SJSA1 (cell line): ENCODE measurements around the gene ENOX2. TPM values are rescaled to one million over a fixed set of nuclear protein-coding genes. Genes with fewer than 3 reads are reported as not detected.
"Not testable (repeated sequence)": the region's sequence is repeated elsewhere in the genome, so short reads cannot be mapped to it uniquely, and the experiment has no call there.

Experiments used
- DNase-seq, 2 experiments: peaks; one replicate each; pipeline ENCODE4 v3.0.0-alpha.2; 2015 to 2020; ENCODE audit warnings: low spot score in 2 of 2, low read depth in 1 of 2
- H3K27ac ChIP-seq: fragments of 250-450 bp; sonication (Bioruptor Pico); 2 replicates; pipeline ENCODE4 v1.5.1; 2020; ENCODE audit warnings: mild to moderate bottlenecking, moderate library complexity
- H3K27me3 ChIP-seq: fragments of 250-450 bp; sonication (Bioruptor Pico); replicated peaks from 2 replicates; pipeline ENCODE4 v1.5.1; 2020; ENCODE audit warnings: mild to moderate bottlenecking, moderate library complexity
- H3K36me3 ChIP-seq: fragments of 250-450 bp; sonication (Bioruptor Pico); 2 replicates; pipeline ENCODE4 v1.5.1; 2020; ENCODE audit warnings: mild to moderate bottlenecking
- H3K4me1 ChIP-seq: fragments of 250-450 bp; sonication (Bioruptor Pico); replicated peaks from 2 replicates; pipeline ENCODE4 v1.6.1; 2021; ENCODE audit warnings: mild to moderate bottlenecking
- H3K4me3 ChIP-seq: fragments of 250-450 bp; sonication (Bioruptor Pico); 2 replicates; pipeline ENCODE4 v1.5.1; 2020; ENCODE audit warnings: mild to moderate bottlenecking
- H3K9me3 ChIP-seq: fragments of 250-450 bp; sonication (Bioruptor Pico); replicated peaks from 2 replicates; pipeline ENCODE4 v1.5.1; 2020; ENCODE audit warnings: mild to moderate bottlenecking
- total RNA-seq: library from RNA; depleted of rRNA; stranded (reverse); fragments of >200 nt; shearing (Covaris generic); gene quantifications from 2 replicates; pipeline ENCODE4 v1.2.3, GENCODE V29; 2014

Gene ENOX2
- total RNA-seq, 1 experiment from 2014 or later: 12.5 TPM

DNA sequence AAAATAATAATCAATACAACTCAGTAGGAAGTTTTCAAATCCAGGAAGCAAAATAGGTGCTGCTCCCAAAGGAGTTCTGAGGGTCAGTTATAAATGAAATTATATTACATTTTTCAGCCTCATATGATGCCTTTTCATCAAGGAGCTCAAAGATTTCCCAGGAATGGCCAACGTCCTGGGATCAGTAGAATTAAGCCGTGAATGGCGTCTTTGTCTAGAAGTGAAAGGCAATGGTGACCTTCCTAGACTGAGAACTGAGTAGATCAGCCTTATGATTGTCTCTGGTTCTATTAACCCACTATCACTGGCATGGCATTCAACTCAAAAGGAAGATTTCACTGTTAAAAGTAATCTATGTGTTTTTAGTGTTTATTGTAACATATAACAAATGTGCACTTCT, 74.4 kb downstream of the ENOX2 start:
- no peak overlapping the region for H3K4me3 ChIP-seq
- no peak for DNase-seq
- no peaks in the 10 kb centered on the region for H3K36me3 ChIP-seq
- H3K9me3 ChIP-seq: no peaks in the 10 kb centered on the region
- H3K27me3 ChIP-seq: no peaks in the 10 kb centered on the region
- no peak overlapping the region for H3K27ac ChIP-seq
- H3K4me1 ChIP-seq: no peaks in the 10 kb centered on the region

DNA sequence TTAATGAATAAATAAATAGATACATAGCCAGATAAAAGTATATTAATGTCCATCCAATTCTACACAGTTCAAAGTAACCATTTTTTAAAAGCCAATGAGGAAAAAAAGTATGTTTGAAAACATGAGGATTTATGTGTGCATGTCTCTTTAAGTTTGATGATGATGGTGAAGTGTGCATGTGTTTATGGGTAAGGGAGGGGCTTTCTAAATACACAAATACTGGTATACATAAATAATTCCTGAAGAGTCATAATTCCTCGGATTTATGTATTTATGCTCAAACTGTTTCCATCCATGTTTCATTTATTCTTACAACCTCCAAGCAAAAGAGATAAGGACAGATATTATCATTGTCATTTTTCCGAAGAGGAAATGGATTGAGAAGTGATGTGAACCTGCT, 75.4 kb downstream of the ENOX2 start:
- Histone ChIP-seq H3K27ac (no peak overlapping the region), H3K4me1 (no peaks in the 10 kb centered on the region), H3K27me3 (no peaks in the 10 kb centered on the region), H3K4me3 (no peak overlapping the region), H3K36me3 (no peaks in the 10 kb centered on the region), H3K9me3 (no peaks in the 10 kb centered on the region)
- no peak for DNase-seq

DNA sequence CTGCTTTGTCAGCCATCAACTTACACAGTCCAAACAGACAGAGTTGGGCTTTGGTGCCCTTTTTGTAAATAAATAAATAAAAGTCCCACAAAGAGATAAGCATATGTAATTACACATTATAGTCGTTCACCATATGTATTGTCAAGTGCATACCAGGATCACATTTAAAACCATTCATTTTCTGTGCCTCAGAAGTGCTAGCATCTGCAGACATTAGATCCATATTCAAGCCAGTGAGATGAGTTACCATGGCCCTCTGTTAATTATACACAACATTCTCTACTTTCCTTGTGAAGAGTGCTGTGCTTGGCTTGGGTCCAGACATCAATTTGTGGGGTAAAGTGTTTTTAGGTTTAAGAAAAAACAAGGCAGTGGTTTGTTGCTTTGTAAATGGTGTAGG, 76.8 kb downstream of the ENOX2 start:
- H3K27ac ChIP-seq: no peak overlapping the region
- H3K4me3 ChIP-seq: no peak overlapping the region
- DNase-seq: no peak
- no peaks in the 10 kb centered on the region for H3K27me3 ChIP-seq
- no peaks in the 10 kb centered on the region for H3K9me3 ChIP-seq
- no peaks in the 10 kb centered on the region for H3K36me3 ChIP-seq
- H3K4me1 ChIP-seq: no peaks in the 10 kb centered on the region

DNA sequence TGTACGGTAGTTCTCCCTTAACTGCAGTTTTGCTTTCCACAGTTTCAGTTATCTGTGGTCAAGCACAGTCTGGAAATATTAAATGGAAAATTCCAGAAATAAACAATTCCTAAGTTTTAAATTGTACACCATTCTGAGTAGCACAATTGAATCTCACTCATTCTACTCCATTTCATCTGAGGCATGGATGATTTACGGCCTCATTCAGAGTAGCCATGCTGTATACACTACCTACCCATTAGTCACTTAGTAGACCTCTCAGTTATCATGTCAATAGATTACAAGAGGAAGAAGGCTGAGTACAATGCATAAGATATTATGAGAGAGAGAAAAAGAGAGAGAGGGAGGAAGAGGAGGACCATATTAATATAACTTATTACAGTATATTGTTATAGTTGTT, 77.5 kb downstream of the ENOX2 start:
- Histone ChIP-seq H3K4me1 (no peaks in the 10 kb centered on the region), H3K4me3 (no peak overlapping the region), H3K27me3 (no peaks in the 10 kb centered on the region), H3K27ac (no peak overlapping the region), H3K36me3 (no peaks in the 10 kb centered on the region), H3K9me3 (no peaks in the 10 kb centered on the region)
- no peak for DNase-seq

DNA sequence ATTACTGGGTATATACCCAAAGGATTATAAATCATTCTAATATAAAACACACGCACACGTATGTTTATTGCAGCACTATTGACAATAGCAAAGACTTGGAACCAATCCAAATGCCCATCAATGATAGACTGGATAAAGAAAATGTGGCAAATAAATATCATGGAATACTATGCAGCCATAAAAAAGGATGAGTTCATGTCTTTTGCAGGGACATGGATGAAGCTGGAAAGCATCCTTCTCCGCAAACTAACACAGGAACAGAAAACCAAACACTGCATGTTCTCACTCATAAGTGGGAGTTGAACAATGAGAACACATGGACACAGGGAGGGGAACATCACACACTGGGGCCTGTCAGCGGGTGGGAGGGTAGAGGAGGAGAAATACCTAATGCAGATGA, 83.6 kb downstream of the ENOX2 start:
- not testable (repeated sequence) for H3K4me1 ChIP-seq, H3K27me3 ChIP-seq, H3K9me3 ChIP-seq, DNase-seq, H3K36me3 ChIP-seq, H3K4me3 ChIP-seq, H3K27ac ChIP-seq

DNA sequence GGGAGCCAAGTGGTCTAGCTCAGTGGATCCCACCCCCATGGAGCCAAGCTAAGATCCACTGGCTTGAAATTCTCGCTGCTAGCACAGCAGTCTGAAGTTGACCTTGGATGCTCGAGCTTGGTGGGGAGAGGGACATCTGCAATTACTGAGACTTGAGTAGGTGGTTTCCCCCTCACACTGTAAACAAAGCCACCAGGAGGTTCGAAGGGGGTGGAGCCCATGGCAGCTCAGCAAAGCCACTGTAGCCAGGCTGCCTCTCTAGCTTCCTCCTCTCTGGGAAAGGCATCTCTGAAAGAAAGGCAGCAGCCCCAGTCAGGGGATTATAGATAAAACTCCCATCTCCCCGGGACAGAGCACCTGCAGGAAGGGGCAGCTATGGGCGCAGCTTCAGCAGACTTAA, 89.1 kb downstream of the ENOX2 start:
- not testable (repeated sequence) for H3K4me1 ChIP-seq, H3K27me3 ChIP-seq, H3K27ac ChIP-seq, H3K36me3 ChIP-seq, DNase-seq, H3K4me3 ChIP-seq, H3K9me3 ChIP-seq

DNA sequence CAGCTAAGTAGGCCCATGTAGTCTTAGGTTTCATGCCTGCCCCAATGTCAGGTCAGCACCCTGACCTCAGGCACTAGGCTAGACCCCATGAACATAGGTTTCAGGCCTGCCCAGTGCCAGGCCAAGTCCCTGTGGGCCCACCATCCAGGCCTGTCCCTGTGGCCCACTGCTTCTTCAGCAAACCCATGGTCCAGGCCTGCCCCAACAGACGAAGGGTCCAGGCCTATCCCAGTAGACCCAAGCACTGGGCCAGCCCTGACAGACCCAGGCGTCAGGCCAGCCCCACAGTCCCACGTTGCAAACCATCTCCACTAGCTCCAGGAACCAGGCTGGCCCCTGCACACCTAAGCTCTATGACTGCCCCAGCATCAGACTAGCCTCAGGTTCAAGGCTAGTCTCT, 92.4 kb downstream of the ENOX2 start:
- Histone ChIP-seq H3K4me1 (no peaks in the 10 kb centered on the region), H3K9me3 (no peaks in the 10 kb centered on the region), H3K4me3 (no peak overlapping the region), H3K27ac (no peak overlapping the region), H3K36me3 (no peaks in the 10 kb centered on the region), H3K27me3 (no peaks in the 10 kb centered on the region)
- DNase-seq: no peak

DNA sequence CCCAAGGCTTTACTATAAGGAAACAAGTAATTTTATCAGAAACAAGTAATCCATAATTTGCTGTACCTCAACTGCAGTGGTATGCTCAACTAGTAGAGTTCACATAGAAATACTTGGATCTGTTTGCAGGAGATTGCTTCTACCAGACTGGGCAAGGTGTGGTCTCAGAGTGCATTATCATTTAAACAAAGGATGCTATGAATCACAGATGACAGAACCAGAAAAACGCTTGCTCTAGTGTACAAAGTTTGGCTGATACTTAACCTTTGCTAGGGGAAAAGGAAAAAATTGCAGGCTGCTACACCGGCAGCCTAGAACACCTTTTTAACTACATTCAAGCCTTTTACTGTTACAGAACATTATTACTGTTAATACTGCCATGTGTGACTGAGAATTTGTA, 97.1 kb downstream of the ENOX2 start:
- DNase-seq: no peak
- no peak overlapping the region for H3K4me3 ChIP-seq

DNA sequence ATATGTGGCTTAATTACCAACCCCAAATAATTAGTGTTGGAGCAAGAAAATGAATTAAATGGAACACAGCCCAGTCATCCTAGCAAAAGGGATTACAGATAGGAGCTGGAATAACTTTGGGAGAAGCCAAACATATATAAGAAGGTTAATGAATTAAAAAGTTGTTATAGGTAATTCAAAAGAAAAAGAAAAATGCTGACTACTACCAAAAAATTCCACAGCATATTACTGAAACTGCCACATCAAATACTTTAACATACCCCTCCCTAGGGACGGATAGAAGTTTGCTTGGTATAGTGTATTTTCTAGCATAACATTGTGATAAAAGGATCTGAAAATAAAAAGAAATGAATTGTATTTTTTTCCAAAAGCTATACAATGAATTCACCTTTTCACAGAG, 99.5 kb downstream of the ENOX2 start:
- Histone ChIP-seq H3K4me3 (no peak overlapping the region), H3K4me1 (no peaks in the 10 kb centered on the region), H3K9me3 (no peaks in the 10 kb centered on the region)

More for the DNA sequence above, 97.1 kb downstream of the ENOX2 start:
- H3K27ac ChIP-seq: no peak overlapping the region
- H3K36me3 ChIP-seq: no peaks in the 10 kb centered on the region
- H3K9me3 ChIP-seq: no peaks in the 10 kb centered on the region
- no peaks in the 10 kb centered on the region for H3K4me1 ChIP-seq
- H3K27me3 ChIP-seq: no peaks in the 10 kb centered on the region

DNA sequence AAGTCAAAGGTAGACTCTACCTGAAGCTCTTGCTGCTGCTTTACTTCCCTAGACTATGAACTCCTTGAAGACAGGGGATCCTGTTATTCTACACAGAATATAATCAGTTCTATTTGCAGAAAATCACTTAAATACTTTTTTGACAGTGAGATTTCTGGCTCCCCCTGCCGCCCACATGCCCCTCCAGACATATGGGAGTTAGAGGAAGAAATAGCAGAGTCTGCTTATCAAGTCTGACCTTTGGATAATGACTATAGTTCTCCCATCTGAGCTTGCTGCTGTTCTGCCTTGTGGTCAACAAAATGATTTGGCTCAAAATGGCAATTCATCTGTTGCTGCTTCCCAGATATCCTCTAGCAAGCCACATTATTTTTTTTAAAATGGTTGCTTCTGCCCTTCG, 101.1 kb downstream of the ENOX2 start:
- Histone ChIP-seq H3K9me3 (no peaks in the 10 kb centered on the region), H3K36me3 (no peaks in the 10 kb centered on the region), H3K4me1 (no peaks in the 10 kb centered on the region), H3K27me3 (no peaks in the 10 kb centered on the region), H3K4me3 (no peak overlapping the region), H3K27ac (no peak overlapping the region)
- DNase-seq: no peak

More for the DNA sequence above, 99.5 kb downstream of the ENOX2 start:
- no peak for DNase-seq
- no peak overlapping the region for H3K27ac ChIP-seq
- H3K27me3 ChIP-seq: no peaks in the 10 kb centered on the region
- H3K36me3 ChIP-seq: no peaks in the 10 kb centered on the region

DNA sequence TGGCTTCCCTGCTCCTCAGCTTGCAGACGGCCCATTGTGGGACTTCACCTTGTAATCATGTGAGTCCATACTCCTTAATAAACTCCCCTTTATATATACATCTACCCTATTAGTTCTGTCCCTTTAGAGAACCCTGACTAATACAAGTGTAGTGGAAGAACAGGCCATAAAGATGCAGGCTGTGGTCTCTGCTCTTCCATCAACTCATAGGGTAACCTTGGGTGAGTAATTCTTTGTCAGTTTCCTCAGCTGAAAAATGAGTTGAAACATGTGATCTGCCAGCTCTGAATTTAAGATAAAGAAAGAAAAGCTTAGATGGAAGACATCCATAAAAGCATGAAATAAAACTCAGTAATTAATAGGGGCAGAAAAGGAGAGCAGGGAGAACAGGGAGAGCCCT, 103.6 kb downstream of the ENOX2 start:
- no peaks in the 10 kb centered on the region for H3K27me3 ChIP-seq
- no peak for DNase-seq
- H3K9me3 ChIP-seq: no peaks in the 10 kb centered on the region
- H3K27ac ChIP-seq: no peak overlapping the region
- H3K4me3 ChIP-seq: no peak overlapping the region
- H3K36me3 ChIP-seq: no peaks in the 10 kb centered on the region
- H3K4me1 ChIP-seq: no peaks in the 10 kb centered on the region

DNA sequence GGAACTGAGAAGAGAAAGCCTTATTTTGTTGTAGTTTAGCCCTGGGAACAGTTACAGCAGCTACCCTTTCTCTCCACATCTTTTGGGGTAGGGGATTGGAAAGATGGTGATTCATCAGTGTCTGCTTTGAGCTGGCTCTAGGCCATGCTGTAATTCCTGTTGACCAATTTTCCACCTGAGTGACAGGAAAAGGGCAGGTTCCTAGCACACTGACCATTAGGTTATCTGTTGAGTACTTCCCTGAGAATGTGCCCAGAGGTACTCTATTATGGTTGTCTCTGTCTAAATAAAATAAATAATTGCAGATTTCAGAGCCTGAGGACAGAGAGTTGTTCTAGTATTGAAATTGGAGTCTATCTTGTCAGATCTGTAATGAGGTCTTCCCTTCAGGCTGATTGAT, 109.0 kb downstream of the ENOX2 start:
- Histone ChIP-seq H3K4me3 (no peak overlapping the region), H3K27ac (no peak overlapping the region), H3K4me1 (no peaks in the 10 kb centered on the region), H3K27me3 (no peaks in the 10 kb centered on the region), H3K9me3 (no peaks in the 10 kb centered on the region), H3K36me3 (no peaks in the 10 kb centered on the region)
- no peak for DNase-seq

DNA sequence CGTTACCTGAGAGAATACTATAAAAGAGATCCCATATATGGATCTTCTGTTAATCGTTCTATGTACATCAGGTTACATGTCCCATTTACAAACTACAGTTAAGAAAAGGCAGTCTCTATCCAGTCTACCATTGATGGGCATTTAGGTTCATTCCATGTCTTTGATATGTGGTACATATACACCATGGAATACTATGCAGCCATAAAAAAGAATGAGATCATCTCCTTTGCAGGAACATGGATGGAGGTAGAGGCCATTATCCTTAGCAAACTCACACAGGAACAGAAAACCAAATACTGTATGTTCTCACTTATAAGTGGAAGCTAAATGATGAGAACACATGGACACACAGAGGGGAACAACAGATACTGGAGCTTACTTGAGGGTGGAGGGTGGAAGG, 111.1 kb downstream of the ENOX2 start:
- H3K4me3 ChIP-seq, H3K36me3 ChIP-seq, H3K27me3 ChIP-seq, H3K4me1 ChIP-seq, H3K9me3 ChIP-seq, H3K27ac ChIP-seq, DNase-seq: not testable (repeated sequence)

DNA sequence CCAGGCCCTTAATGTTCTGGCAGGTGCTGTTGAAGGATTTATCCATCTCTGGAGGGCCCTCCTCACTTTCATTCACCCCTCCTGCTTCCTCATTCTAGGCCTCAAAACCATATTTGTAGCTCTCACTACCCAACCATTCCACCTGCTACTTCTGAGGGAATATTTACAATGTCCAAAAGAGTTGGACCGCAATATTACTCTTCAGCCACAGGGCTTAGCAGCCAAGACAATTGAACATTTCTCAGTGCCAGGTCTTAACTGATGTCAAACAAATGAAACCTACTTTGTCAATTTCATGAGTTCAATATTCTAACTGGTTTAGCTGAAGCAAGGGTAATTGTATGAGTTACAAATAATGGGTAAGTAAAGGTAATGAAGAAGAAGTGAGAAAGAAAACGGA, 113.2 kb downstream of the ENOX2 start:
- Histone ChIP-seq H3K27me3 (no peaks in the 10 kb centered on the region), H3K36me3 (no peaks in the 10 kb centered on the region), H3K27ac (no peak overlapping the region), H3K4me3 (no peak overlapping the region), H3K4me1 (no peaks in the 10 kb centered on the region), H3K9me3 (no peaks in the 10 kb centered on the region)
- DNase-seq: no peak

DNA sequence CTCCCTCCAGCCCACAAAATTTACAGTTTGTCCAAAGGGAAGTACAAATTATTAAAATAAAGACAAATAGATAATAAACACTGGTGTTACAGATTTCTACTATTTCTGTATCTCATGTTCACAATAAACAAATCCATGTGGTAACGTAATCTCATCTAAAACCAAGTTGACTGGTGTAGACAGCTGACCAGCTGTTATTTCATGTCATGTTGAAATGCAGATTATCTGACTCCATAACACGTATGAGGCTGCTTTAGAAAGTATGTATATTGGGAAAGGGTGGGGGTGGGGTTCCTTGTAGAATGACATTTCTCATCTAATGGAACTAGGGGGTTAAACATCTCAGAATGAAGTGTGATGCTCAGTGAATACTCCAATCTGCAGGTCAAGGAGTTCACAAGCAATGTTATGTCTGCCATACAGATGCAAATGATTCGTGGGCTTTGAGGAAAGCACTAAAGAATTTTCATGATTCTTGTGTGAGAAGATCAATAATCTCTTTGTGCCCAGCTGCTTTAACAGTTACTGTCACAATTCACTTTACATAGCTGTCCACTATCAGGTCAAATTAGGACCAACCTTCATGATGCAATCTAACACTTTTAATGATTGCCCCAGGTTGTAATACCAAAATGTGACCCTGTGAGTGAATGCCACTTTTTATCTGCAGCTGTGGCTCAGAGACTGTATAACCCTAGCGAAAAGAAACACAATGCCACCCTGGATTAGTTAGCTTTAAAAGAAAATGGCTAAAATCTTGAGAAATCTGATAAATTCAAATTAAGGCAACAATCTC, 114.0 kb downstream of the ENOX2 start:
- no peak overlapping the region for H3K27ac ChIP-seq

More for the DNA sequence above, 114.0 kb downstream of the ENOX2 start:
- Histone ChIP-seq H3K36me3 (no peaks in the 10 kb centered on the region), H3K4me1 (no peaks in the 10 kb centered on the region), H3K4me3 (no peak overlapping the region), H3K9me3 (no peaks in the 10 kb centered on the region), H3K27me3 (no peaks in the 10 kb centered on the region)
- no peak for DNase-seq
